GM13976 (cell line): ENCODE data around the gene DHODH.

Source experiments
- DNase-seq: peaks from one replicate; pipeline ENCODE4 v3.0.0; 2012; ENCODE audit warnings: low spot score
- in situ Hi-C: fragments of 300-500 bp; cut with MboI; formaldehyde crosslinking; loops from one replicate; pipeline ENCODE4 v1.12.0; 2022; ENCODE audit warnings: low sequenced_read_pairs, mixed read lengths, inconsistent platforms; ENCODE audit not compliant: unreplicated experiment
- TF ChIP-seq, protein P1 (sequence below): IDR thresholded peaks from 2 replicates; pipeline ENCODE4 v1.5.1; 2012; ENCODE audit warnings: borderline replicate concordance, mild to moderate bottlenecking; ENCODE audit not compliant: insufficient read depth; ENCODE audit errors: extremely low read depth, missing control alignments, control extremely low read depth

Gene DHODH

DNA sequence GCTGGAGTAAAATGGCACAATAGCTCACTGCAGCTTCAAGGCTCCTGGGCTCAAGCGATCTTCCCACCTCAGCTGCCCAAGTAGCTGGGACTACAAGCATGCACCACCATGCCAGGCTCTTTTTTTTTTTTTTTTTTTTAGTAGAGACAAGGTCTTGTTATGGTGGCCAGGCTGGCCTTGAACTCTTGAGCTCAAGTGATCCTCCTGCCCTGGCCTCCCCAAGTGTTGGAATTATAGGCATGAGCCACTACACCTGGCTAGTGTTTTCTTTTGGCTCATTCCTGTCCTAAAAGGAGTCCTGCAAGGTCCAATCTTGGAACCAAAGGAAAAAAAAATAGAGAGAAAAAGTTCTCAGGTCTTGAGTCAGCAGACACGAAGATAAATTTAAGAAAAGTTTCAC, 39.2 kb upstream of the DHODH start:
- in situ Hi-C loops = no loop called here
- TF ChIP-seq, protein P1, sequence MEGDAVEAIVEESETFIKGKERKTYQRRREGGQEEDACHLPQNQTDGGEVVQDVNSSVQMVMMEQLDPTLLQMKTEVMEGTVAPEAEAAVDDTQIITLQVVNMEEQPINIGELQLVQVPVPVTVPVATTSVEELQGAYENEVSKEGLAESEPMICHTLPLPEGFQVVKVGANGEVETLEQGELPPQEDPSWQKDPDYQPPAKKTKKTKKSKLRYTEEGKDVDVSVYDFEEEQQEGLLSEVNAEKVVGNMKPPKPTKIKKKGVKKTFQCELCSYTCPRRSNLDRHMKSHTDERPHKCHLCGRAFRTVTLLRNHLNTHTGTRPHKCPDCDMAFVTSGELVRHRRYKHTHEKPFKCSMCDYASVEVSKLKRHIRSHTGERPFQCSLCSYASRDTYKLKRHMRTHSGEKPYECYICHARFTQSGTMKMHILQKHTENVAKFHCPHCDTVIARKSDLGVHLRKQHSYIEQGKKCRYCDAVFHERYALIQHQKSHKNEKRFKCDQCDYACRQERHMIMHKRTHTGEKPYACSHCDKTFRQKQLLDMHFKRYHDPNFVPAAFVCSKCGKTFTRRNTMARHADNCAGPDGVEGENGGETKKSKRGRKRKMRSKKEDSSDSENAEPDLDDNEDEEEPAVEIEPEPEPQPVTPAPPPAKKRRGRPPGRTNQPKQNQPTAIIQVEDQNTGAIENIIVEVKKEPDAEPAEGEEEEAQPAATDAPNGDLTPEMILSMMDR = no peak
- DNase-seq = no peak

DNA sequence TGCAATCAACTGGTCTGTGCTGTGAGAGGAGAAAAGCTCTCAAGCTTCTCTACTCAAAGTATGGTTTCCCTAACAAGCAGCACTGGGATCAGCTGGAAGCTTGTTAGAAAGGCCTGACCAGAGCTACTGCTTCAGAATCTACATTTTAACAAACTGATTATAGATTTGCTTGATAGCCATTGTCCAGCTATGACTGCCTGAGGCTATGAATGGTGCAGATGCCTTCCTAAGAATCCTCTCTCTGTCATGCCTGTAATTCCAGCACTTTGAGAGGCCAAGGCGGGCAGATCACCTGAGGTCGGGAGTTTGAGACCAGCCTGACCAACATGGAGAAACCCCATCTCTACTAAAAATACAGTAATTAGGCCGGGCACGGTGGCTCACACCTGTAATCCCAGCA, 37.0 kb upstream of the DHODH start:
- DNase-seq = no peak
- in situ Hi-C loops = no loop called here
- TF ChIP-seq, protein P1 = no peak

DNA sequence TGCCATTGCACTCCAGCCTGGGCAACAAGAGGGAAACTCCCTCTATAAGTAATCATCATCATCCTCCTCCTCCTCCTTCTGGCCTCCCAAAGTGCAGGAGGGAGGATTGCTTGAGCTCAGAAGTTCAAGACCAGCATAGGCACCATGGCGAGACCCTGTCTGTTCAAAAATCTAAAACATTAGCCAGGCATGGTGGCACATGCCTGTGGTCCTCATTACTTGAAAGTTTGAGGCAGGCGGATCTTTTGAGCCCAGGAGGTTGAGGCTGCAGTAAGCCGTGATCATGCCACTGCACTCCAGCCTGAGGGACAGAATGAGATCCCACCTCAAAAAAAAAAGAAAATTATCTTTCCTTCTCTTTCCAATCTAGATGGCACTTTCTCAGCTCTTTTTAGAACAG, 36.2 kb upstream of the DHODH start:
- TF ChIP-seq, protein P1 = no peak
- DNase-seq = no peak
- in situ Hi-C loops = no loop called here

DNA sequence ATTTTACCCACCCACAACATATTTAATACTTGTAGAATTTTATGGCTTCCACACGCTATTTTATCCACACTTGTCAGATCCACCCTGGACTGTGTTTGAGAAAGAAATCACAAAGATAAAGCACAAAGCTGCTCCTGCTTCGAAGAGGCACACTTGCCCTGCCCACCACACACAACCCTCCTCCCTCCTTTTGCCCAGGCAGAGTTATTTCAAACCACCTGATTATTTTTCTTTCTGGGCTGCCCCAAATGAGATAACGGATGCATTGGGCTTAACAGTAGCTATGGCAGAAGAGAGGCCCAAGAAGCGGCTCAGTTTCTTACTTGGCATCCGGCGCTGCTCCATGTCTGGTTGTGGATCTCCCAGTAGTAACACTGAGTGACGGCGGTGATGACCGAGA, 35.5 kb upstream of the DHODH start:
- in situ Hi-C loops = no loop called here
- DNase-seq = no peak
- TF ChIP-seq, protein P1 = no peak

DNA sequence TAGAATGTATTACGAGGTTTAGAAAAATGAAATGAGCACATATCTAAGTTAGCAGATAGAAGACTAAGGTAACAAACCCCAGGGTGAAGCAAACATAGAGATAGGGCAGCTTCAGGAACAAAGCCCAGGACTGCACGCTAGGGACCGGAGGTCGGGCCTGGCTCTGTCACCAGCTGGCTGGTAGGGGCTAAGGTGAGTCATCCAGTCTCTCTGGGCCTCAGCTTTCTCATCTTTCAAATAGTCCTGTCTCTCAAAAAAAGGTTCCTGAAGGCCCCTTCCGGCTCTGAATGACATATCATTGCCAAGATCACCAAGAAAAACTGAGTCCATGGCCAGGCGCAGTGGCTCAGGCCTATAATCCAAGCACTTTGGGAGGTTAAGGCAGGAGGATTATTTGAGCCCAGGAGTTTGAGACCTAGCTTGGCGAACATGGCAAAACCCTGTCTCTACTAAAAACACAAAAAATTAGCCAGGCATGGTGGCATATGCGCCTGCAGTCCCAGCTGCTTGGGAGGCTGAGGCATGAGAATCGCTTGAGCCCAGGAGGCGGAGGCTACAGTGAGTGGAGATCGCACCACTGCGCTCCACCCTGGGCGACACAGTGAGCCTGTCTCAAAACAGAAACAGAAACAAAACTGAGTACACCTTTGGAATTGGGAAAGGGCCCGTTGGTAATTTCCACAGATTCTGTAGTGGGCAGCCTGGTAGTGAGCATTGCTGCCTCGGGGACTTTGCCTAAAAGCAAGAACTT, 34.3 kb upstream of the DHODH start:
- no peak for DNase-seq
- TF ChIP-seq, protein P1 = no peak
- in situ Hi-C loops = no loop called here

DNA sequence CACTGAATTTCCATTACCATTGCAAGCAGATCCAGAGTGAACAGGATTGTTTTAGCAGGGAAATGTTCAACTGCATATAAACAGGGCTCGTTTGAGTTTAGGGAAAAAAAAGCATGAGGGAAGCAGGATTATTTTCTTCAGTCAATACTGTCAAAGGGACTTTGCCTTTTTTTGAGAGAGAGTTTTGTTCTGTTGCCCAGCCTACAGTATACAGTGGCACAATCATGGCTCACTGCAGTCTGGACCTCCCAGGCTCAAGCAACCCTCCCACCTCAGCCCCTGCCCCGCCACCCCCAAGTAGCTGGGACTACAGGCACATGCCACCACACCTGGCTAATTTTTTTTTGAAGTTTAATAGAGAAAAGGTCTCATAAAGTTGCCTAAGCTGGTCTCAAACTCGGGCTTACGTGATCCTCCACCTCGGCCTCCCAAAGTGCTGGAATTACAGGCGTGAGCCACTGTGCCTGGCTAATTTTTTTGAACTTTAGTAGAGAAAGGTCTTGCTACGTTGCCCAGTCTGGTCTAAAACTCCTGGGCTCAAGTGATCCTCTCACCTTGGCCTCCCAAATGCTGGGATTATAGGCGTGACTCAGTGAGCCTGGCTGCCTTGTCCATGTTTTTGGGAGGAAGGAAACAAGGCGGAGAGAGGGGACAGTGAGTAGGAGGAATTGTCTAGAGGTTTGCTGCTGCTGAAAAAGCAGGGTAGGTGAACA, 23.1 kb upstream of the DHODH start:
- DNase-seq = no peak
- TF ChIP-seq, protein P1 = no peak
- in situ Hi-C loops = no loop called here

DNA sequence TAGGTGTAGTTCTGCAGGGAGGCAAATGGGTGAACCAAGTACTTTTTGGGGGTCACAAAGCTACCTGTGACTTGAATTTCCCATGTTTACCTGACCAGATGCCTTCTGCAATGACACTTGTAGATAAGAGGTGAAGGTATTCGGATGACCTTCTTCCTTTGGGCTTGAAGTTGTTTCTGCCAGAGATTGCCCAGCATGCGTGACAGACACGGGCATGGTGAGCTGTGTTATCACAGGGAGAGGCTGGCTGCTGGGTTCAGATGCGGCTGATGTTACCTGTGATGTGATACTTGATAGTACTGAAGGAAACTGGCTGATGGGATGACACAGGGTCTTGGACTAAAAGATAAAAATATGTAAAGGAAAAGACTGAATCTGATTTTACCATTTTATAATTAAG, 22.4 kb upstream of the DHODH start:
- DNase-seq = no peak
- TF ChIP-seq, protein P1 = no peak
- in situ Hi-C loops = no loop called here
